Measurements from ENCODE around the gene C11orf65.

The C11orf65 gene

GRCh38 chr11:108508653-108509593 lies 41.6 kb upstream of the C11orf65 start:
- Histone ChIP-seq H3K27me3 (ENCODE audit: insufficient read depth, poor library complexity, severe bottlenecking) (no peaks in the 10 kb centered on the region), H3K36me3 (ENCODE audit: low read depth) (no peaks in the 10 kb centered on the region), H3K4me3 (ENCODE audit: severe bottlenecking) (no peak overlapping the region), H3K4me1 (ENCODE audit: insufficient read depth, poor library complexity, severe bottlenecking) (no peaks in the 10 kb centered on the region), H3K9me3 (ENCODE audit: severe bottlenecking) (no peaks in the 10 kb centered on the region), H3K27ac (ENCODE audit: poor library complexity, severe bottlenecking) (no peak overlapping the region)
- DNase-seq (ENCODE audit: low spot score) (no peak), ATAC-seq (ENCODE audit: low read depth) (no peak)
- TF ChIP-seq CTCF (IDR thresholded peaks at IDR 0.05; ENCODE audit: poor library complexity, severe bottlenecking) = no peak

GRCh38 chr11:108501396-108501795 lies 34.1 kb upstream of the C11orf65 start:
- Histone ChIP-seq H3K4me1 (ENCODE audit: insufficient read depth, poor library complexity, severe bottlenecking) (peaks cover 5% of the 10 kb centered on the region), H3K27me3 (ENCODE audit: insufficient read depth, poor library complexity, severe bottlenecking) (no peaks in the 10 kb centered on the region), H3K36me3 (ENCODE audit: low read depth) (no peaks in the 10 kb centered on the region), H3K9me3 (ENCODE audit: severe bottlenecking) (no peaks in the 10 kb centered on the region), H3K27ac (ENCODE audit: poor library complexity, severe bottlenecking) (no peak overlapping the region), H3K4me3 (ENCODE audit: severe bottlenecking) (no peak overlapping the region)
- no peak for ATAC-seq (ENCODE audit: low read depth)
- DNase-seq (ENCODE audit: low spot score) = no peak
- TF ChIP-seq CTCF (IDR thresholded peaks at IDR 0.05; ENCODE audit: poor library complexity, severe bottlenecking) = no peak

- no peaks in the 10 kb centered on the region for H3K36me3 ChIP-seq (ENCODE audit: low read depth)
- ATAC-seq (ENCODE audit: low read depth) (no peak), DNase-seq (ENCODE audit: low spot score) (no peak)
Observed at GRCh38 chr11:108500721-108501120, 33.4 kb upstream of the C11orf65 start.

GRCh38 chr11:108500169-108500568 lies 32.8 kb upstream of the C11orf65 start:
- DNase-seq (ENCODE audit: low spot score) (no peak), ATAC-seq (ENCODE audit: low read depth) (no peak)
- H3K27ac ChIP-seq (ENCODE audit: poor library complexity, severe bottlenecking) = no peak overlapping the region

More at GRCh38 chr11:108500721-108501120, 33.4 kb upstream of the C11orf65 start:
- Histone ChIP-seq H3K9me3 (ENCODE audit: severe bottlenecking) (no peaks in the 10 kb centered on the region), H3K27me3 (ENCODE audit: insufficient read depth, poor library complexity, severe bottlenecking) (no peaks in the 10 kb centered on the region), H3K4me3 (ENCODE audit: severe bottlenecking) (no peak overlapping the region), H3K27ac (ENCODE audit: poor library complexity, severe bottlenecking) (no peak overlapping the region), H3K4me1 (ENCODE audit: insufficient read depth, poor library complexity, severe bottlenecking) (peaks cover 5% of the 10 kb centered on the region)
- TF ChIP-seq CTCF (IDR thresholded peaks at IDR 0.05; ENCODE audit: poor library complexity, severe bottlenecking) = no peak

More at GRCh38 chr11:108500169-108500568, 32.8 kb upstream of the C11orf65 start:
- no peaks in the 10 kb centered on the region for H3K9me3 ChIP-seq (ENCODE audit: severe bottlenecking)
- H3K4me1 ChIP-seq (ENCODE audit: insufficient read depth, poor library complexity, severe bottlenecking) = peaks cover 5% of the 10 kb centered on the region
- no peak for TF ChIP-seq CTCF (IDR thresholded peaks at IDR 0.05; ENCODE audit: poor library complexity, severe bottlenecking)
- H3K4me3 ChIP-seq (ENCODE audit: severe bottlenecking) = no peak overlapping the region
- no peaks in the 10 kb centered on the region for H3K27me3 ChIP-seq (ENCODE audit: insufficient read depth, poor library complexity, severe bottlenecking)
- H3K36me3 ChIP-seq (ENCODE audit: low read depth) = no peaks in the 10 kb centered on the region

Data from RWPE2 (cell line).